Measurements from ENCODE around the gene TSEN54.

Gene TSEN54

GRCh38 chr17:75504347-75505151 lies 11.8 kb upstream of the TSEN54 start:
- no peak for FAIRE-seq

GRCh38 chr17:75505152-75505409 lies 11.2 kb upstream of the TSEN54 start:
- FAIRE-seq: no peak

GRCh38 chr17:75505640-75506039 lies 10.7 kb upstream of the TSEN54 start:
- no peak for FAIRE-seq

GRCh38 chr17:75506134-75506533 lies 10.2 kb upstream of the TSEN54 start:
- no peak for FAIRE-seq

- no peak for FAIRE-seq
Observed at GRCh38 chr17:75506888-75507287, 9.4 kb upstream of the TSEN54 start.

- FAIRE-seq: no peak
Observed at GRCh38 chr17:75507733-75508719, 8.3 kb upstream of the TSEN54 start.

GRCh38 chr17:75508931-75509361 lies 7.4 kb upstream of the TSEN54 start:
- no peak for FAIRE-seq

GRCh38 chr17:75509528-75510258 lies 6.6 kb upstream of the TSEN54 start:
- FAIRE-seq: no peak

GRCh38 chr17:75511270-75511609 lies 5.1 kb upstream of the TSEN54 start:
- no peak for FAIRE-seq

- FAIRE-seq: no peak
Observed at GRCh38 chr17:75511610-75512575, 4.4 kb upstream of the TSEN54 start.

GRCh38 chr17:75512926-75513640 lies 3.2 kb upstream of the TSEN54 start:
- no peak for FAIRE-seq

GRCh38 chr17:75513641-75514000 lies 2.7 kb upstream of the TSEN54 start:
- FAIRE-seq: no peak

- no peak for FAIRE-seq
Observed at GRCh38 chr17:75514299-75514918, 1.9 kb upstream of the TSEN54 start.

GRCh38 chr17:75514919-75515495 lies 1.3 kb upstream of the TSEN54 start:
- no peak for FAIRE-seq

- FAIRE-seq: no peak
Observed at GRCh38 chr17:75515496-75516254, 653 bp upstream of the TSEN54 start, which contains the start of gene CASKIN2. Gene CASKIN2, minus strand, starts transcription at chr17:75515537. Its CDS starts 1,733 bp downstream, at chr17:75513804.

- no peak for FAIRE-seq
Observed at GRCh38 chr17:75516619-75517296, 430 bp downstream of the TSEN54 start.

GRCh38 chr17:75517297-75517865 lies 1.1 kb downstream of the TSEN54 start:
- no peak for FAIRE-seq

- FAIRE-seq: no peak
Observed at GRCh38 chr17:75518201-75518600, 1.9 kb downstream of the TSEN54 start.

Measured in G401.6 (cell line).